Astrocyte of the spinal cord (primary cell): Measurements from ENCODE around the gene KRT75.
"Not testable (repeated sequence)": the region's sequence is repeated elsewhere in the genome, so short reads cannot be mapped to it uniquely, and the experiment has no call there.

Source experiments
- DNase-seq: peaks from one replicate; pipeline ENCODE4 v3.0.0; 2011; ENCODE audit warnings: low read depth, low spot score
- H3K4me3 ChIP-seq: 2 replicates; pipeline ENCODE4 v1.5.1; 2011; ENCODE audit warnings: low read depth, mild to moderate bottlenecking, low read length, moderate library complexity
- CTCF ChIP-seq: IDR thresholded peaks from 2 replicates; pipeline ENCODE4 v1.5.1; 2012; ENCODE audit warnings: low read depth, mild to moderate bottlenecking, low read length, inconsistent platforms
- in situ Hi-C: cut with HindIII; loops from 2 replicates; pipeline ENCODE4 v1.10.0; 2017; ENCODE audit warnings: low sequenced_read_pairs

The KRT75 gene

DNA sequence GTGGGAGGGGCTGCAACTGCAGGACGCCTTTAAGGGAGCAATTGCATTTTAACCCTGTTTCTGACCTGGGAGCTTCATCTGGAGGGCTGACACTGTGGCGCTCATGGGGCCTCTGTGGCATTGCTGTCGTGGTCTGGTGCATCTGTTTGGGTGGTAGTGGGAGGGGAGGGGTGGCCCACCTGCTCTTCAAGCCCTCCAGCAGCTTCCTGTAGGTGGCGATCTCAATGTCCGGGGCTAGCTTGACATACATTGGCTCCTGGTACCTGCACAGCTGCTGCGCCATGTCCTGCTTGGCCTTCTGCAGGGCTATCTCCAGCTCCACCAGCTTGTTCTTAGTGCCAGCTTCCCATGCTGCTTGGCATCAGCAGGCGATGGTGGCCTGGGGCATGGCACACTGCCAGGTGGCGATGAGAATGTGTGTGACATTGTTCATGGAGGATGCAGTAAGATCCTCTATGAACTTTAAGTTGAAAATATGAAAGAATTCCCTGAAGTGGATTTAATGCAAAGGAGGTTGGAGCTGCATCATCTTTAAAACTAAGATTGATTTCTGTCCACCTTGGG is 20.3 kb downstream of the KRT75 start:
- no peak overlapping the region for H3K4me3 ChIP-seq
- in situ Hi-C loops: no loop called here
- no peak for DNase-seq
- no peak for TF ChIP-seq CTCF

DNA sequence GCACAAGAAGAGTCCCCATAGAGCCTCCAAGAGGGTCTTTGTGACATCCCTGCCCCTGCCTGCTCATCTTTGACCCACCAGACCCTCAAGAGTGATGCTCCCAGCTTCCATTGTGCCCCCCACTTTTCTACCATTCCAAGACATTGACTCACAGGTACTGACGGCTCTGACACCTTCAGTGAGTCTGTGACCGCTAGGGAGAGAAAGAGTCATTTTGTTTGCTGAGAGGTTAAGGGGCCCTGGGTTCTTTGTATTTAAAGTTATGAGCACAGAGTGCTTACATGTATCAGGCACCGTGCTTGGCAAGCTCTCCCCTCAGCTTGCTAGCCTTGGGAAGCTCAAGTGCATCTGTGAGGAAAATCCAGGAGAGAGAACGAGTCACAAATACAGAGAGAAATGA is 21.0 kb downstream of the KRT75 start:
- DNase-seq: no peak
- in situ Hi-C loops: no loop called here
- no peak for TF ChIP-seq CTCF
- H3K4me3 ChIP-seq: no peak overlapping the region

- H3K4me3 ChIP-seq: no peak overlapping the region
- no peak for DNase-seq
- no peak for TF ChIP-seq CTCF
- in situ Hi-C loops: no loop called here
Observed at GRCh38 chr12:52411815-52412214, 22.4 kb downstream of the KRT75 start.

DNA sequence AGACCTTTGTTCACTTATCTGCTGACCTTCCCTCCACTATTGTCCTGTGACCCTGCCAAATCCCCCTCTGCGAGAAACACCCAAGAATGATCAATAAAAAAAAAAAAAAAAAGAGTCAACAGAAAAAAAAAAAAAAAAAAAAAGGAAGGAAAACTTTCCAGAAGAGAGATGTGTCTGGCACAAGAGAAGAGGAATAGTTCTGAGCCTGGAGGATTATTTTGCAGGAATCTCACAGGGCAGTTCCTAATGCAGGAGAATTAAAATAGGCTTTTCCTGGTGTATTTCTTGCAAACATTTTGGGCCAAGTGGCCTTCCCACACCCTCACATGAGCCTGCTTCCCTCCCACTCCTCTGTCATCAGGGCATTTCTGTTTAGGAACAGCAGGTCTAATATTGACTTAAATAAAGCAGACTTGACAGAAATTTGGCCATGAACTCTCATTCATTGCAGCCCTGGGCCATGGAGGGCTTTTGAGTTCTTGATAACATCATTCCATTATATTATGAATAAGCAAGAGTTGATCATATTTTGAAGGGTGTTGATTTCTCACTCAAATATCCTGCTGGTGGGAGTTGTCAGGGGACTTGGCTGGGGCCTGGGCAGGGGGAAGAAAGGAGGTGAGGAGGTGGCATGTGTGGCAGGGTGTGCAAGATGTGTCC is 23.5 kb downstream of the KRT75 start:
- DNase-seq, H3K4me3 ChIP-seq, in situ Hi-C loops: not testable (repeated sequence)

DNA sequence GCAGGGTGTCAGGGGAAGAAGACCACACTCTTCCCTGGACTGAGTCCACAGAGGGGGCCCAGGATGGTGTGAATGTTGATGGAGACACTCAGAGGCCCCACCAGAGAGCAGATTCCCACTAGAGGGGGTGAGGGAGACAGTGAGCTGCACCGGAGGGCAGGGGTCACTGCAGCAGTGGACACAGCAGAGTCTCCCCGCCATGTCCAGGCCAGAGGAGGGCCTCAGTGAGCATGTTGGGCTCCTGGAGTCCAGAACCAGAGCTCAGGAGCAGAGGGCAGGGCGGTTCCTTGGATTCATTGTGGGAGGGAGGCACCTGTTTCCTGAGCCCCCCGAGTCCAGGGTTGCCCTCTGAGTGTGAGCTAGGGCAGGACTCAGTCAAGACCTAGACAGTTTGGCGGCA is 26.3 kb downstream of the KRT75 start:
- in situ Hi-C loops: no loop called here
- H3K4me3 ChIP-seq: no peak overlapping the region
- no peak for DNase-seq
- TF ChIP-seq CTCF: no peak

GRCh38 chr12:52405922-52406385 is 28.2 kb downstream of the KRT75 start, which contains the start of gene KRT82:
KRT82 (minus strand) TSS chr12:52406335; CDS start chr12:52406277, 58 bp downstream.
- DNase-seq: no peak
- TF ChIP-seq CTCF: no peak
- in situ Hi-C loops: no loop called here
- H3K4me3 ChIP-seq: no peak within 1 kb of the TSS

- TF ChIP-seq CTCF: no peak
- H3K4me3 ChIP-seq: no peak overlapping the region
- in situ Hi-C loops: no loop called here
- DNase-seq: no peak
Observed at GRCh38 chr12:52404951-52405350, 29.2 kb downstream of the KRT75 start.
